DOHH2 (cell line): ENCODE results near the gene OR5W2.
"Not testable (repeated sequence)": the region's sequence is repeated elsewhere in the genome, so short reads cannot be mapped to it uniquely, and the experiment has no call there.

Experiments
- CTCF ChIP-seq: fragments of 200-600 bp; sonication (generic); IDR thresholded peaks from one replicate; pipeline ENCODE4 v1.5.1; 2014; ENCODE audit warnings: antibody characterized with exemption, mild to moderate bottlenecking, low read depth, low read length; ENCODE audit not compliant: poor library complexity, severe bottlenecking
- EZH2phosphoT487 ChIP-seq: fragments of 200-600 bp; sonication (generic); IDR thresholded peaks from 2 replicates; pipeline ENCODE4 v1.6.1; 2017; ENCODE audit warnings: borderline replicate concordance, mild to moderate bottlenecking, antibody characterized with exemption, low read length, moderate library complexity, mixed read lengths

GRCh38 chr11:55867354-55867753 lies 47.0 kb downstream of the OR5W2 start:
- TF ChIP-seq CTCF, EZH2phosphoT487: not testable (repeated sequence)
